Right lobe of liver (tissue), 4 donors: ENCODE data around the gene GNPDA1.

ENCODE experiments used
- POLR2A ChIP-seq: fragments of 450-650 bp; IDR thresholded peaks from one replicate; pipeline ENCODE4 v1.6.1; 2017; ENCODE audit warnings: antibody characterized with exemption, mild to moderate bottlenecking
- TF ChIP-seq, protein P1 (sequence below), 4 donors: fragments of 200-600 bp in 3 of 4; fragments of 450-650 bp in 1 of 4; IDR thresholded peaks; one replicate each; pipeline versions ENCODE4 v1.5.1 to v1.8.0; 2016 to 2022; ENCODE audit warnings: antibody characterized with exemption in 4 of 4, mild to moderate bottlenecking in 2 of 4
- donor health status: DM: no; HTN: no; CAD: no.
- donor health status: DM: no; HTN: no; CAD: no.
- donor health status: DM: no; HTN: yes; CAD: no.

DNA sequence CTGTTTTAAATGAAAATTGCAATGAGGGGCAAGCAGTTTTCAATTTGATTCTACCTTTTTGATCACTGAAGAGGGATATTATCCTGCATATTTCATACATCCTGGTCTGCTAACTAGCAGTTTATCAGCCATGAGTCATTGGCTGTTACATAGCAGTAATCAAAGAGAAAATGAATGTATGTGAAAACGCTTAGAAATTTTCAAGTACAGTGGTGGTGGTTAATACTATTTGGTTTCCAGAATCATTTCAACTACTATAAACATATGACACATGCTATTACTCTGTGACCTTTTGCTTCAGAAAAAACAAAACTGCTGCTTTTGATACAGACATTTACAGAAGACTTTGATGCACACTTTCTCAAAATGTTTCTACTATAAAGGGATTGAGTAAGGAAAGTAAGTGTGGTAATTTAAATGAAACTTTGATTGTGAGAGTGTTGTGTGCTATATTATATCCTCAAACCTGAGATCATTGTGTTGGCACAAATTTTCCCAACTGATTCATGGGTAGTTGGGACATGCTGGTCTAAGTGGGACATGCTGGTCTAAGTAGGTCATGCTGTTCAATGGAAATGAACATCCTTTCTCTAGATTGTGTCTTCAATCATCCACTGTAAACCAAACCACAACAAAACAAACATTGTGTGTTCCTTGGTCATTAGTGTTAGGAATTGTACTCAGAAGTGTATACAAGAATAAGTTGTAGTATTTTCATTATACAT, 38.8 kb downstream of the GNPDA1 start:
- TF ChIP-seq, protein P1, sequence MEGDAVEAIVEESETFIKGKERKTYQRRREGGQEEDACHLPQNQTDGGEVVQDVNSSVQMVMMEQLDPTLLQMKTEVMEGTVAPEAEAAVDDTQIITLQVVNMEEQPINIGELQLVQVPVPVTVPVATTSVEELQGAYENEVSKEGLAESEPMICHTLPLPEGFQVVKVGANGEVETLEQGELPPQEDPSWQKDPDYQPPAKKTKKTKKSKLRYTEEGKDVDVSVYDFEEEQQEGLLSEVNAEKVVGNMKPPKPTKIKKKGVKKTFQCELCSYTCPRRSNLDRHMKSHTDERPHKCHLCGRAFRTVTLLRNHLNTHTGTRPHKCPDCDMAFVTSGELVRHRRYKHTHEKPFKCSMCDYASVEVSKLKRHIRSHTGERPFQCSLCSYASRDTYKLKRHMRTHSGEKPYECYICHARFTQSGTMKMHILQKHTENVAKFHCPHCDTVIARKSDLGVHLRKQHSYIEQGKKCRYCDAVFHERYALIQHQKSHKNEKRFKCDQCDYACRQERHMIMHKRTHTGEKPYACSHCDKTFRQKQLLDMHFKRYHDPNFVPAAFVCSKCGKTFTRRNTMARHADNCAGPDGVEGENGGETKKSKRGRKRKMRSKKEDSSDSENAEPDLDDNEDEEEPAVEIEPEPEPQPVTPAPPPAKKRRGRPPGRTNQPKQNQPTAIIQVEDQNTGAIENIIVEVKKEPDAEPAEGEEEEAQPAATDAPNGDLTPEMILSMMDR (IDR thresholded peaks at IDR 0.05), result no peak
- TF ChIP-seq POLR2A, result no peak
